ENCODE results near the gene TXNL4A.
A peak's percentile ranks its signal among the peaks of the same experiment; 100 is the strongest.
"Not testable (repeated sequence)": the region's sequence is repeated elsewhere in the genome, so short reads cannot be mapped to it uniquely, and the experiment has no call there.

The TXNL4A gene

DNA sequence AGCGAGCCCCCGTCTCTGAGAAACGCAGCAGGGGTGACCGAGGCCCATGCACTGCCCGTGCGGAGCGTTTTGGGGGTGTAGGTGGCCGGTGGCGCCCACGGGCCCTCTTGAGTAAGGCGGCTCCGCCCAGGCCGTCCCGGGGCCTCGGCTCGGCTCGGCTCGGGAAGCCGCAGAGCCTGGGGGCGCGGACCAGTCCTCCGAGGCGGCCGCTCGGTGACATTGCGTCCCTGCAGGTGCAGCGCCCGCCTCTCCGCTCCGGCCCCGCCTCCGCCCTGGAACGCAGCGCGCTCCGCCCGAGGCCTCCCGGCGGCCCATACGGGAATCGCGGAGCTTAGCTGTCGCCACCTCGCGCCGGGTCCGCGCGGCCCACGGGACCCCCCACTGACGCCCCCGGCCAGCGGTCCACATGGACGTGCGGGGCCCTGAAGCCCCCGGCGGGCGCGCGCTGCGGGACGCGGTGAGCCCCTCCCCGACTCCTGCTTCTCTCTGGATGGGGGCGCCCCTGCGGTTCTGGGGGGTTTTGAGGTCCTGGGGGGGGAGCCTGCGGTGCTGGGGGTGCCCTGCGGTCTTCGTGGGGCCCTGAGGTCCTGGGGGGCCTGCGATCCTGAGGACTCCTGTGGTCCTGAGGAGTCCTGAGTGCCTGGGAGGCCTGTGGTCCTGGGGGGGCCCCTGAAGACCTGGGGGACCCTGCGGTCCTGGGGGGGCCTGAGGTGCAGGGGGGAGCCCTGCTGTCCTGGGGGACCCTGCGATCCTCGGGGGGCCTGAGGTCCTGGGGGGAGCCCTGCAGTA is 23.8 kb downstream of the TXNL4A start, which contains the start of gene HSBP1L1:
Gene HSBP1L1 (plus strand): TSS at position 314 of the 789 bp plus-strand sequence. CDS start 93 bp downstream, at position 407.
- DNase-seq (ENCODE audit: low read depth in 4 of 4, low spot score in 1 of 4): peak in 2 of 4 experiments; percentile 53 to 63

GRCh38 chr18:79963658-79964329 is 24.6 kb downstream of the TXNL4A start:
- DNase-seq (ENCODE audit: low read depth in 4 of 4, low spot score in 1 of 4): no peak

- DNase-seq (ENCODE audit: low read depth in 4 of 4, low spot score in 1 of 4): no peak
Measured at GRCh38 chr18:79962835-79963657, 25.3 kb downstream of the TXNL4A start.

GRCh38 chr18:79962311-79962710 is 26.1 kb downstream of the TXNL4A start:
- DNase-seq (ENCODE audit: low read depth in 4 of 4, low spot score in 1 of 4): no peak

- DNase-seq (ENCODE audit: low read depth in 4 of 4, low spot score in 1 of 4): no peak
Measured at GRCh38 chr18:79961527-79962291, 26.7 kb downstream of the TXNL4A start.

- no peak for DNase-seq (ENCODE audit: low read depth in 4 of 4, low spot score in 1 of 4)
Measured at GRCh38 chr18:79960921-79961526, 27.3 kb downstream of the TXNL4A start.

GRCh38 chr18:79960161-79960801 is 28.1 kb downstream of the TXNL4A start:
- DNase-seq (ENCODE audit: low read depth in 4 of 4, low spot score in 1 of 4): not testable (repeated sequence)

- no peak for DNase-seq (ENCODE audit: low read depth in 4 of 4, low spot score in 1 of 4)
Measured at GRCh38 chr18:79958981-79959380, 29.4 kb downstream of the TXNL4A start.

GRCh38 chr18:79956276-79956675 is 32.1 kb downstream of the TXNL4A start:
- no peak for DNase-seq (ENCODE audit: low read depth in 4 of 4, low spot score in 1 of 4)

- no peak for DNase-seq (ENCODE audit: low read depth in 4 of 4, low spot score in 1 of 4)
Measured at GRCh38 chr18:79955302-79956075, 32.9 kb downstream of the TXNL4A start.

GRCh38 chr18:79954791-79955190 is 33.6 kb downstream of the TXNL4A start:
- DNase-seq (ENCODE audit: low read depth in 4 of 4, low spot score in 1 of 4): no peak

GRCh38 chr18:79953971-79954651 is 34.3 kb downstream of the TXNL4A start:
- no peak for DNase-seq (ENCODE audit: low read depth in 4 of 4, low spot score in 1 of 4)

DNA sequence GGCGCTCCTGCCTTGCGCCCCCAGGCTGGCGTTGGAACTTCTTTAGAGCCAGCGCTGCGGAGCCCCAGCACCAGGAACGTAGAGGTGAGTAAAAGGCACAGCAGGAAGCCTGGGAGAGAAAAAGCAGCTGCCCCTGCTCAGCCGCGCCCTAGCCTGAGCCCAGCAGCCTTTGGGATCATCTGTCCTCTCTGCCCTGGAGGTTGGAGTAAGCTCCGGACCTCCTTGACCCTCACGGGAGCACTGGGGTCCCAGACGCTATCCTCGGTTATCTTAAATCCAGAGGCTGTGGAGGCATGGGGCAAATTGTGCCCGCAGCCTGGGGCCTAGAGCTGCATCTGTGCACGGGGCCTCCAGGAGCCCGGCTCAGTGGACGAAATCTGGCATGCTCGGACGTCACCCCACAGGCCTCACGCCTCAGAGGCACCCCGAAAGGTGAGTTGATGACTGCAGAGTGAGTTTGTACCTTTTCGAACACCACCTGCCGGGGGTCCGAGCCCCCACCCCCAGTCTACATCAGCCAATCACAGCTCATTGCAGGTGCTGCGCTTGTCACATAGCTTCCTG is 35.3 kb downstream of the TXNL4A start:
- no peak for DNase-seq (ENCODE audit: low read depth in 4 of 4, low spot score in 1 of 4)

GRCh38 chr18:79952456-79952995 is 35.8 kb downstream of the TXNL4A start:
- DNase-seq (ENCODE audit: low read depth in 4 of 4, low spot score in 1 of 4): no peak

- peak; percentile 91 to 98 (median 94) for DNase-seq (ENCODE audit: low read depth in 4 of 4, low spot score in 1 of 4)
Measured at GRCh38 chr18:79951545-79952455, 36.6 kb downstream of the TXNL4A start, which contains the start of gene SLC66A2. Gene SLC66A2 (minus strand): TSS chr18:79951653. CDS start chr18:79950926, 727 bp downstream.

DNA sequence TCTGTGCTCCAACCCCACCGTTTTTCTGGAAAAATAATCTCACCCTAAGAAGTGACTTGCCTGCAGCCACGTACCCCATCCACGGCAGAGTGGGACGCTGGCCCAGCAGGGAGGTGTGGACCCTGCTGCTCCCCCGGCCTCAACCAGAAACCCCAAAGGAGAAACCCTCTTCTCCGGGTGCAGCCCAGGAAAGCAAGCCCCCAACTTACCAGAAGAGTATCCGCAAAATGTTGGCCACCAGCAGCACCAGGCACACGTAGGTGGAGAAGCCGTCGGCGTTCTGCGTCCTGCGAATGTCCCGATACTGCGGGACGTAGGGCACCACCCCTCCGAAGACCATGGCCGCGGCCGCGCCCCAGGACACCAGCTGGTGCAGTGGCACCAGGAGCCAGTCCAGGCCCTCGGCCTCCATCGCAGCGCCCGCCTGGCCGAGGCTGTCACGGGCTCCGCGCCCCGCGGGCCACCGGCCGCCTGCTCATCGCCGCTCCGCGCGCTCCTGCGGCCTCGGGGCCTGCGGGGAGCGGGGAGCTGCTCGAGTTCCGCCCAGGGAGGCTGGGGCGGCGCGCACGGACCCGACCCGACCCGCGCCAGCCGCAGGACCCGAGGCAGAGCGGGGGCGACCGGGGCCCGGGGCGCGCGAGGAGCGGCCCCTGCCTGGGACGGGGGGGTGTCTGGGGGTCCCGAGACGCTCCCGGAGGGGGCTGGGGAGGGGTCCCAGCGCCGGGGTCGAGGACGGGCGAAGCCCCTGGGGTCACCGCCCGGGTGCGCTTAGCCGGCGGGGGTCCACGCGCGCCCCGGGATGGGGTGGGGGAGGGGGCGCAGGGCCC is 37.6 kb downstream of the TXNL4A start:
- no peak for DNase-seq (ENCODE audit: low read depth in 4 of 4, low spot score in 1 of 4)

All from stimulated activated CD4-positive, alpha-beta T cell treated with anti-CD3 and anti-CD28 coated beads, Interleukin-1b, Interleukin-23, amount 100 ng/mL, for 24 hours (primary cell).